NCI-H82 treated with DMSO at 0.1 percent for 48 hours (cell line): ENCODE data around the gene ANO2.
"Not testable (repeated sequence)": the region's sequence is repeated elsewhere in the genome, so short reads cannot be mapped to it uniquely, and the experiment has no call there.

Source experiments
- DNase-seq: peaks from one replicate; lab custom pipeline; 2025; ENCODE audit not compliant: unreplicated experiment; lab: John Stamatoyannopoulos, UW

Gene ANO2

DNA sequence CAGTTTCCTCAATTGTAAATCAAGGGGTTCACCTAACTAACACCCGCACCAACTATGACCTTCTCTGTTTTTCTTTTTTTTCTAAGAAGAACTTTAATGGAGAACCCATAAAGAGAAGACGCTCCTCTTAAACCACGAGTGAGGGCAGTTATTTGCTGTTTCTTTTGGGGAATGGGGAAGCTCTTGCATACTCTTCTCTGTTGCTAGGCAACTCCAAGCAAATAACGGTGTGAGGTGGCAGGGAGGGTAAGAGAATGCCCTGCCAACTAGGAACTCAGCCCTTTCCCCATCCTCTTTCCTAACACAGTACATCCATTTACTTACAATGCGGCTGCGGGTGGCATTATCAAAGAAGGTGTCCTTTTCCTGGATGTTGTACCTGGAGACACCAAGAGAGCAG lies 114.9 kb downstream of the ANO2 start:
- no peak for DNase-seq

DNA sequence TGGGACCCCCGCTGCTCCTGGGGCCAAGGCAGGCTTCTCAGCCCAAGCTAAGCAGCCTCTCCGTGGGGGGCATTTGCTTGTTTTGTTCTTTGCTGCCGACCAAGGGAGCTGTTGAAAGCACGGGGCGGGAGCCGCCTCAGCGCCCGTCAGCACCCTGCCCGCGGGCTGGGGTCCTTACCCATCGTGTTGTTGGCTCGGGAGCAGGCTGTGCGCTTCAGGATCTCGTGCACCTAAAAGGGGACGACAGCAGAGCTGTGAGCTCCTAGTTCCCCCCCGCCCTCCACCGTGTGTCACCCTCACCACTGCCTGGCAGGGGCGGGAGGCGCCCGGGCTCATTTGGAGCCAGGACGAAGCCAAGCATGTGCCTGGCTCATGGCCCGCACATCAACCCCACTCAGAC lies 117.5 kb downstream of the ANO2 start:
- no peak for DNase-seq

DNA sequence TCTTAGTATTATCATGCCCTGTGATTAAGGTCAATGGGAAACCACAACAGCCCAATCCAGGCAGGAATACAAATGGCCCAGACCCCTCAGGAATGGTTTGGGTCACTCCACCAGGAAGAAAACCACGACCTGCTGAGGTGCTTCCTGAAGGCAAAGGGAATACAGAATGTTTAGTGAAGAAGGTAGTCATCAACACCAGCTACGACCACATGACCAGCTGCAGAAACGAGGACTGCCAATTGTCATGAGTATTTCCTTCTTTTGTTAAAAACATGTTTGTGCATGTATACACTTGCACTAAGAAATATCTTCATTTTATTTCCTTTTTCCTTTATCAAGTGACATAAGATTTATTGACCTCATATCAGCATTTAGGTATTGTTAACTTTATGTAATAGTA lies 119.3 kb downstream of the ANO2 start:
- DNase-seq = not testable (repeated sequence)

DNA sequence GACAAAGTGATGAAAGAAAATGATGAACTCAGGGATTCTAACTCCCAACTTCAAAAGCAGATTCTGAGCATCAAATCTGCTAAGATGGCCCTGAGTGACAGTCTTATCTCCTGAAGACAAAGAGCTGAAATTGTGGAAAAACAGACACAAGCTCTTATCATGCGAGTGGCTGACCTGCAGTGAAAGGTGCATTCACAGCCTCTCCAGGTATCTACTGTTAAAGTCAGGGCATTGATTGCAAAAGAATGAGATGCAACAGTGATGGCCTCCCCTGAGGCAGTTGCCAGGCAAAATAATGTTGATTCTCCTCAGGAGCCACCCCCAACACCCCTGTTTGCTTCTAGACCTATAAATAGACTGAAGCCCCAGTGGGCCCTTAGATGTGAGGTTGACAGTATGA lies 126.2 kb downstream of the ANO2 start:
- not testable (repeated sequence) for DNase-seq

DNA sequence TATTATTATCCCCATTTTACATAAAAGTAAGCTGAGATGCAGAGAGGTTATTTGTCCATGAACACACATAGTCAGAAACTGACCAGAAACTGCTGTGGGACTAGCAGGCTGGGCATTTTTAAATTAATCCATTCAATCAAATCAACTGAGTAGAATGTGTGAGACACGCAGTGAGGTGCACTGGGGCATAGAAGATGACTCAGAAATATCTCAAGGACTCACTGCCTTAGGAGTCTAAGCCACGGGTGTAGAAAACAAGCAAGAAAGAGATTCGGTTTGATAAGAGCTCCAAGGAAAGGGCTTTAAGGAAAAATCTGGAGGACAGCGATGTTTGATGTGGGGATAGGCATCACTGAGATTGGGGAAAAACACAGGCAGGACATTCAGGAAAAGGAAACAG lies 127.8 kb downstream of the ANO2 start:
- DNase-seq = no peak

DNA sequence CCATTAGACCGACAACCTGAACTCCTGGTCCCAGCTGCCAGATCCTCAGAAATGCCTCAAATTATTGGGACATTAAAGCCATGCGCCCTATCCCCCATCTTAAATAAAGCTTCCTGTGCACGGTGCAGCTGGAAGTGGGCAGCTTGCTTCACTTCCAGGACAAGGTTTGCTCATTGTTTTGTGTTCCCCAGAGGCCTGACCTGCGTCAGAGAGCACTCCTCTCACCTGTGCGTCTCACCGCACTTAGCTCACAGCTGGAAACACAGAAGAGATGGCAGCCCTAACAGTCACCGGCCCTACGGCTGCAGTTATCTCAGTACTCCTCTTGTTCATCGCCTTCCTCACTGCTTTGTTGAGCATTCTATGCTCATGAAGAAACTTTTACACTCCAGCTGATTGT lies 135.5 kb downstream of the ANO2 start:
- DNase-seq = no peak

DNA sequence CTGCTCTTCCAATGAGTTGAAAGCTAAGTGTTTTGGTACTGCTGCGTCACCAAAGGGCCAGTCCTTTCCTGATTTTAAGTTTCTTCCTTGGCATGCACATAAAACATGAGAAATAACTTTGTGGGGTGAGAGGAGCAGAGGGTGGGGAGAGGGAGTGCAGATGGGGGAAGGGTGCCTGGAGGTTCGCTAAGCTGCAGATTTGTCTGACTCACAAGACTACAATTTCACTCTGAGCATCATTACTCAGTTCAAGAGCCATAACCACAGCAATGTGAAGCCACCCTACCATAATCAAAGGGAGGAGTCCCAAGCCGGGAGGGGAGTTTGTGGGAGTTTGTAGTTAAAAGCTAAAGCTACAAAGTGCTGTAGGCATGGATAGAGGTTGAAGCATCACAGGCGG lies 136.1 kb downstream of the ANO2 start:
- no peak for DNase-seq

DNA sequence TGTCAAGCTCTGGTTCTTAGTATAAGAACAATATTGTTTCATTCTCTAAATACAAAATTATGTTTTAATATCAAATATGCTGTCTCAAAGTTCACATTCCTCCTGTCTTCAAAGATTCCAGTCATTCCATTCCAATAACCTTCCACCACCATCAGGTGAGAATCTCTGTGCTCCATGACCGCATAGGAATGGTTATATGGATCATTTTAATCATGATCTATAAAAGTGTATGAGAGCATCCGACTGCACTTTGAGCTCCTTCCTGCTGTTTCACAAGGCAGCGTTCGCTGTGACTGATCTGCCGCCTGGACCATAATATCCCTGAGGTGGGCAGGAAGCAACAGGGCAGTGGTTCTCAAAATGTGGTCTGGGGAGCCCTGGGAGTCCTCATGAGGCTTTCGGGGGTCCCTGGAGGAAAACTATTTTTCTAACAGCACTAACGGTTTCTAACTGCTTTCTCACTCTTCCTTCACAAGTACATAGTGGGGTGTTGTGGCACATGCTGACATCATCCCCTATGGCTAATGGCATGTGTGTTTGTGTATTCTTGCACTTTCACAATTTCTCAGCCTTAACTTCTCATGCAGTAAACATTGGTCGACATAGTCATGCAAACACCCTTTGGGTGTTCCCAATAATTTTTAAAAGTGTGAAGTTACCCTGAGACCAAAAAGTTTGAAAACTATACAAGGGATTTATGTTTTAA lies 137.4 kb downstream of the ANO2 start:
- no peak for DNase-seq

DNA sequence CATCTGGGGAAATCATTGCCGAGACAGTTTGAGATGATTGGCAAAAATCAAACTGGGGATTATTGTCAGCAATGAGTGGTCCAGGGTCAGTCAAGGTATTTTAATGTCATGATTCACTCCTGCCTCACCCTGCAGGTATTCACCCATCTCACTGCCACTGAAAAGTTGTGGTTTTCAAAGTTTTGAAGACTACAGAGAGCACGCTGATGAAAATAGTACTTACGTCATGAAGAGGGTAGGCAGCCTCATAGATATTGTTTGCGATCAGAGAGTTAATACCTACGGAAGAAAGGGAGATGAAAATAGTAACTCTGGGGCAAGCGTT lies 138.0 kb downstream of the ANO2 start:
- no peak for DNase-seq

DNA sequence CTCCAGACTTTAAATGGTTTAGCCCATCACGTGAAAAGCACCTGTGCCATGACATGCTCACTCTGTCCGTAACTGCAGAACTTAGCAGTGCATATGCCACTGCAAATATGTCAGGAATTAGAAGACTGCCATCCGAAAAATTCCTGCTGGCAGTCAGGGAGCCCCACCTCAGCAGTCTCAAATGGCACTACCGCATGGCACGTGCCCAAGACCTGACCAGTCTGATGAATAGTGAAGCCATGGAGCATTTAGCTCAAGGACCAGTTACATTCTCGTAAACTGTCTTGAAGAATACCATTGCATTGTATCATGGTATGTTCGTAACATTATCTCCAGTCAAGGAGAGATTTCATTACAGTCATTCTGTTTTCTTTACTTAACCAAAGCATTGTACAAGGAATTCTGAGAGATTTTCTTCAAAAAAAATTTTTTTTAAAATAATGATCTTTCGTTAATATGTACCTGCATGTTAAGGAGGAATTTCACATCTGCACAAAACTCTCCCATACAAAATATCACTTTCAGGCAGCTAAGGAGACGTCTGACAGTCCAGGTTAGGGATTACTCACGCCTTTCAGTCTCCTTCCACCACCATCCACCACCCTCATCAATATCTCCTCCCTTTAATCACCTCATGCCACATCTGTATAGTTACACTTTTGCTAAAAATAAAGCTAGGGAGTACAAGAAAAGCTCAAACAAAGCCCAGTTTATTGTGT lies 138.5 kb downstream of the ANO2 start:
- no peak for DNase-seq

DNA sequence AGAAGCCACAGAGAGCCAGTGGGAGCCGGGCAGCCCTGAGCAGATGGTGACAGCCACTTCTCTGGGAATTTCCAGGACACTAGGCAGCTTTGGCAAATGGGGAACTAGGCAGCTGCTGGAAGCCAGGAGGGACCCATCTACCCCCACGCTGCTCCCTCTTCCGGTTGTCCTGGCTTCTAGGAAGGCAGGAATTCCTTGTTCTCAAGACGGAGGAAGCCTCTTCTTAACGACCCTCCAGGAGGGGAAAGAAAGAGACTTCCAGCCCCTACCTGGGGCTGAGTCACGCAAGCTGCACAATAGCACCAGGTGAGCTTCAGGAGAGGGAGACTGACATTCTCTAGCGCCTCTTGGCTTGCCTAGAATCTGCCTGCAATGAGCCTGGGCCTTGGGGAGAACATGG lies 141.5 kb downstream of the ANO2 start:
- DNase-seq = no peak

DNA sequence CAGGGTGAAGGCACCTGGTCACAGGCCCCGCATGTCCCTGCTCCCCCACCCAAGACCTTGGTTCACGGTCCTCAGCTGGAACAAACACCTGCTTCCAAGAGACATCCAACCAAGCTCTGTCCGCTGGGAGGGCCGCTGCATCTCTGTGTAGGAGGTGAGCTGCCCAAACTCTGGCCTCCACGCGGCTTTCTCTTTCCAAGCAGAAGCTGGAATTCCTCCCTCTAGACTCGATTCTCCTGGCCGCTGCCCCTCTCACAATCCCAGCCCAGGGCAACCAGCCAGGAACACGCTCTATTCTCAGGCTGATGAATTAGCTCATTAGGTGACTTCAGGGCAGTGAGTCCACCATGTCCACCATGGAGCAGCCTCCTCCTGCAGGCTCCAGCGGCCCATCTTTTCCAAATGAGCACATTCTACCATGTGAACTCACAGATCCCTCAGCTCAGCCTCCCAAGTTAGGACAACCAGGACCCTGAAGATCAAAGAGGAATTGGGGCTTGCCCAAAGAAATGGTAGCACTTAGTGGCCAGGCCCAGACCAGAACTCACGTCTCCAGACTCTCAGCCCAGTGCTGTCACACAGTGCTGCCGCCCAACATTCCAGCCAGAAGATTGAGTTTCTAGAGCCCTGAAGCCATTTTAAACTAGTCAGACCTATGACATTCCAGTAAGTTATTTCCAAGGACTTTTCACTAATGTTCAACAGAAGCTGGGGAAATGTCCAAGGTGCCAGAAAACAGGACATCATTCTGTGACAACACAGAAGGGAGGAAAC lies 146.6 kb downstream of the ANO2 start:
- no peak for DNase-seq

DNA sequence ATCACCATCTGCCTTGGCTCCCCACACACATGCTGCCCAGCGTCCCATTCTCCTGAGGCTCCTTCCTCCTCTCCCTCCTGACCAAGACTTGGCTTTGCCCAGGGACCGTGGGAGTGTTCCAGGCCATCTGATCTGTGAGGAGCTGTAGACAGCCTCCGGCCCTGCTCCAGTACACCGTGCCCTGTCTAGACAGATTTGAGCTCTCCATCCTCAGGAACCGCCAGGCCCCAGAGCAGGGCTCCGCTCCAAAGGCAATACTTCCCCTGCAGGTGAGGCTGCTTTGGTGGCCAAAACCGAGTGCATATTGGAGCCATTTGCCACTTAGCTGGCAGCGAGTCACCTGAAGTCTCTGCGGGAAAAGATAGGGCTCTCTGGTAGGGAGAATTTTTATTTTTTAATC lies 147.4 kb downstream of the ANO2 start:
- no peak for DNase-seq

DNA sequence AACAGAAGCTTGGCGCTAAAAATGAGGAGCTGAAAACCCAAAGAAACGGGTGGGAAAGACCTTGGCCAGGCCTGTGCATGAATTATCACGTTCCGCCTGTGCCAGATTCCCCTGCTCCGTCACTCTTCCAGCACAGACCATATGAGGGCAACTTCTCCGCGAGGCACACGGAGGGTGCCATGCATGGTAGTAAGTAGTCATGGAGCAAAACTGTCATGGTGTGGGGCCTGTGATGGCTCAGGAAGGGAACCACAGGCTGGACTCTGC lies 148.2 kb downstream of the ANO2 start:
- DNase-seq = no peak

DNA sequence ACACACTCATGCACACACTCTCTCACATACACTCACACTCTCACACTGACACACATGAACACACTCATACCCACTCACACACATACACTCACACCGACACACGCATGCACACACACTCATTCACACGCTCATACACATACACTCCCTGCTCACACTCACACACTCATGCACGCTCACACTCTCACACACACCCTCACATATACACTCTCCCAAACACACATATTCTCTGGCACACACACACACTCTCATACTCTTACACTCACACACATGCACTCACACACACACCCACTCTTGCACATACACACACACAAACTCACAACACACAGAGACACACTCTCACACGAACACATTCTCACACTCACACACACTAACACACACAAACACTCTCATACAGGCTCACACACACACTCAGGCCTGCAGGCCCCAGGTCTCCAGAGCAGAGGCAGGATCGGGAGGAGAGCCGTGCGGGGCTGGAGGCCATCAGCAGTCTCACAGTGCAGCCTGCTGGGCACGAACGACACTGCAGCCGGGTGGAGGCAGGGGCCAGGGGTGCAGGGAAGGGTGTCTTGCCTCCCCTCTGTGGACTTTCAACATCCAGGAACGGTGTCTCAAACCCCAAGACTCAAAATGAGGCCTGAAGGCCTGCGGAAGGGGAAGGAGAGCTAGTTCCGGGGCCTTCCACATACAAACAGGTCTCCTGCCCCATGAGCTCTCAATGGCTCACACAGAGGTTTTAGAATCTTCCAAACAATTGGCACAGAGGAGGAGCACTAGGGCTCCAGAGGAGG lies 148.7 kb downstream of the ANO2 start:
- peak; percentile 22 for DNase-seq

DNA sequence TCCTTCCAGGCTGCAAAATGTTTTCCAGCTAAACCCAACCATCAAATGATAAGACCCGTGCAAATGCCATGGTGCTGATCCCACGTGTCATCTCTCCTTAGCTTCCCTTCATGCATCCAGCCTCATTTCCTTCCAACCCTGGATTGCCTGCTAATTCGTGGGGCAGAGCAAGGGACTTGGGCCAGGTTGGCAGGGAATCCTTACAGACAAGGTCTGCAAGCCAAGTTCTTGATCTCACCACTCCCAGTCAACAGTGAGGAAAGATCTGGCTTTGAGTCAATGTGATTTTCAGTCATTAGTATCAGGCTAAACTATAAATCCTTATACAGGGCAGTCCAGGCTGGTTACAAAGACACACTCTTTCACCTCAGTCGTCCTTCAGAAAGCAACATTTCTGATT lies 150.9 kb downstream of the ANO2 start:
- no peak for DNase-seq

DNA sequence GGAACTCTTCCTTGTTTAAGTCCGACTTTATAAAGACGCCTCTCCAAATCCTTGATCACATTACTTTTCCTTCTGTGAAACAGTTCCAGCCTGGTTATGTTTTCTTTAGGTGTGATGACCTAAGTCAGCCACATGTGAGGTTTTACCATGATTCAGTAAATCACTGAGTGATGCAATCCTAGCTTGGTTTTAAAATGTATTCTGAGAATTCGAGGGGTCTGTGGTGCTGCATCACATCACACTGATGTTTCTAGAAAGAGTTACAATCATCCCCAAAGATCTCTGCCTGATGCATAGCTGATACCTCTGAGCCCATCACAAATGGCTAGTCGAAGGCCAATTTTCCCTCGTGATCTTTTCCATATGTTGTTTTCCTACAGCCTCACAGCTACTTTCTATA lies 152.7 kb downstream of the ANO2 start:
- DNase-seq = no peak

DNA sequence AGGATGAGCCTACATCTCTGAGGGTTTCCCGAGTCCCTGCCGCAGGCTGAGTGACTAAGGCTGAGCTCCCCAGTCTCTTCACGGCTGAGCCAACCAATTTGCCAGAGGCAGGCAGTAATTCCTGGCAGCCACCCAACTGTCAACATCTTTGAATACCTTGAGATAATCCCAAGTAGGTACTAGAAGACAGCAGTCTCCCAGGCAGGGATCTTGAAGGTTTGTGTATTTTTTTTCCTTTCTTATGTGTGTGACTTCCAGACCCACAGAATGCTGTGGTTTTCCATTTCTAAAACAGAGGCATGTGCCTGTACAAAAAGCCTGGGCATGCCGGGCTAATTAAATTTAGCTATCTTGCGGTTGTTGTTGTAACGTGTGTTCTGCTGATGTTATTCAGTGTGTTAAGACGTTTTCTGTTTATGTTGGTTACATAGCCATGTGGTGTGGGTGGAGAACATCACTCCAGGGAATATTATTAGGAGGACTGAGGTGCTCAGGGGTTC lies 155.5 kb downstream of the ANO2 start:
- peak; percentile 43 for DNase-seq

DNA sequence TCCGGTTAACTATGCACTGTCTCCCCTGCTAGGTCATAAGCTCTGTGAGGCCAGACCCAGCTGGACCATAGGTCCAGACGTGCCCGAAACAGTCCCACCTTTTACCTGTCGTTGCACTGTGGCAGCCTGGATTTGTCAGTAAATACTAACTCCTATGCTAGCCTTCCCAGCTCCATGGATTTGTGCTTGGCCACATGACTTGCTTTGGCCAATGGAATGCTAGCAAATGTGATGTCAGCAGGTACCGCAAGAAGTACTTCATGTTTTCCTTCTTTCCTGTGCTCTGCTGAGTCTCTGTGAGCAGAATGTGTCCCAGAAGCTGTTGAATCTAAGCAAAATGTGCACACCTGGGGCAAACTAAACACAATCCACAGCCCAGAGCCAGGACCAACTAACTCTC lies 157.2 kb downstream of the ANO2 start:
- no peak for DNase-seq

DNA sequence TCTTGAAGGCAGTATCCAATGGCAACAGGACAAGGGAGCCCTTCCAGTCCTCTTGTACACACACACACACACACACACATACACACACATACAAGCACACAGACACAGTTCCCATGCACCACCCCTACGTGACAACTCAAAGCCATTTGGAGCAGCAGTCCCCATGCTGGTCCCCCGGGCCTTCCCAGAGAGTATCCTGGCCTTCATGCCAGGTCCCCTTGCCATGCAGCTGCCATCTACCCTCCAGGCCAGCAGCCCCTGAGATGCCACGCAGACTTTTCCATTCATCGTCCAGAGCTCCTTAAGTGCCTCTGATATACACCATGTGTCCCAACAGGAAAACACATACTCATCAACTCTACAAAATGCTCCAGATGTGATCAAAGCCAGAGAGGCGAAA lies 159.5 kb downstream of the ANO2 start:
- no peak for DNase-seq

DNA sequence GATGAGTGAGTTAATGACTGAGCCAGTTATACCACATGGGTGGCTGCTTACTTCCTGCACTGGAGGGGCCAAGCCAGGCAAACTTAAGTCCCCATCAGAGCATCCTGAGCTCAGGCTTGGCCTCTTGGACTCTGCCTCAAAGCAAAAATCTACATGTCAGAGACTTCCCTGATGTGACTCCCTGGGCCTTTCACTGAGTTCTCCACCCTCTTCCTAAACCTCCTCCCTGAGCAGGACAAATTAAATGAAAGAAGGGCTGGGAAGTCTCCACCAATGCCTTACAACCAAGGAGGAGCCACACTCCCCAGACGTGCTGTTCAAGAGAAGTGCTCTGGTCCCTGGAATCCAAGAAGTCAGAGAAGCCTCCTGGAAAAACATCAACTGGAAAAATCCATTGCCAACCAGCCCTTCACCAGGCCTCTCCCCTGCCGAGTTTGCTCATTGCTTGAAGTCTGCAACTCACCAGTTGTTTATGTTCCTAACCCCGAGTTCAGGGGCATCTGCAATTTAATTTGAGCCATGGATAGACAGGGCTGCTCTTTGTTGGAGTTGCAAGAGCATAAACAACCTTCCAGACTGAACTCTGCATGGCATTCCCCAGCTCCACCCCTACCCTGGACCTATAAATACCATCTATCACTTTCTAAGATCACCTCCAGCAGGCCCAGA lies 160.5 kb downstream of the ANO2 start:
- no peak for DNase-seq
